IMR-90 (cell line): ENCODE results near the gene IFT43. TPM values are rescaled to one million over a fixed set of nuclear protein-coding genes. Genes with fewer than 3 reads are reported as not detected.

ENCODE experiments used
- ATAC-seq: fragments of 200-7000 bp; cut with Tn5 transposase; 2 replicates; pipeline ENCODE4 v1.9.1; 2020; ENCODE audit warnings: low read depth, mild to moderate bottlenecking, moderate library complexity
- BruUV-seq: library from RNA; stranded (reverse); fragments of 400-500 nt; replicated peaks from 2 replicates; lab custom pipeline; 2021; lab: Mats Ljungman, UMichigan
- CTCF ChIA-PET: fragments of 300-600 bp; formaldehyde crosslinking; extraction: SDS; loops from one replicate; lab custom pipeline; 2021; ENCODE audit warnings: antibody characterized with exemption; lab: Yijun Ruan, JAX
- POLR2A ChIA-PET: fragments of 300-600 bp; sonication (Branson Sonifier 250); formaldehyde crosslinking; loops from one replicate; lab custom pipeline; 2022; ENCODE audit warnings: antibody characterized with exemption; ENCODE audit not compliant: unreplicated experiment; lab: Charles Lee
- DNase-seq: peaks from one replicate; pipeline ENCODE4 v3.0.0; 2013
- H2AFZ ChIP-seq: replicated peaks from 2 replicates; pipeline ENCODE3; 2013; ENCODE audit warnings: low read length, mild to moderate bottlenecking; ENCODE audit not compliant: poor library complexity
- H2AK5ac ChIP-seq: 2 replicates; pipeline ENCODE4 v1.6.1; 2013; ENCODE audit warnings: low read depth, low read length, inconsistent platforms
- H2AK9ac ChIP-seq: replicated peaks from 2 replicates; pipeline ENCODE3; 2013; ENCODE audit warnings: mild to moderate bottlenecking, low read depth, low read length, moderate library complexity; ENCODE audit not compliant: poor library complexity
- H2BK120ac ChIP-seq: 2 replicates; pipeline ENCODE4 v1.6.1; 2013; ENCODE audit warnings: low read depth, low read length, inconsistent platforms
- H2BK15ac ChIP-seq: 3 replicates; pipeline ENCODE4 v1.6.1; 2013; ENCODE audit warnings: low read depth, low read length, inconsistent platforms
- H2BK20ac ChIP-seq: 2 replicates; pipeline ENCODE4 v1.6.1; 2013; ENCODE audit warnings: low read depth, mild to moderate bottlenecking, inconsistent platforms, low read length, moderate library complexity
- H2BK5ac ChIP-seq: 2 replicates; pipeline ENCODE4 v1.6.1; 2013; ENCODE audit warnings: mild to moderate bottlenecking, low read depth, low read length, inconsistent platforms; ENCODE audit not compliant: poor library complexity, severe bottlenecking
- H3K14ac ChIP-seq: replicated peaks from 2 replicates; pipeline ENCODE4 v1.6.1; 2013; ENCODE audit warnings: low read depth, low read length, inconsistent platforms
- H3K18ac ChIP-seq: 2 replicates; pipeline ENCODE4 v1.6.1; 2013; ENCODE audit warnings: low read depth, low read length, control low read depth
- H3K23ac ChIP-seq: 2 replicates; pipeline ENCODE4 v1.6.1; 2013; ENCODE audit warnings: low read depth, low read length, inconsistent platforms
- H3K27ac ChIP-seq: 2 replicates; pipeline ENCODE4 v1.5.1; 2013; ENCODE audit warnings: mild to moderate bottlenecking, control low read depth, low read length; ENCODE audit not compliant: insufficient read depth
- H3K27me3 ChIP-seq: 2 replicates; pipeline ENCODE4 v1.6.1; 2013; ENCODE audit warnings: low read length; ENCODE audit not compliant: control insufficient read depth, insufficient read depth
- H3K36me3 ChIP-seq: 2 replicates; pipeline ENCODE4 v1.6.1; 2013; ENCODE audit warnings: low read length, mixed read lengths; ENCODE audit not compliant: control insufficient read depth, insufficient read depth
- H3K4ac ChIP-seq: 2 replicates; pipeline ENCODE4 v1.6.1; 2013; ENCODE audit warnings: low read depth, low read length, inconsistent platforms
- H3K4me1 ChIP-seq: 2 replicates; pipeline ENCODE4 v1.6.1; 2013; ENCODE audit warnings: low read length, mixed read lengths; ENCODE audit not compliant: control insufficient read depth, insufficient read depth
- H3K4me2 ChIP-seq: 2 replicates; pipeline ENCODE4 v1.6.1; 2013; ENCODE audit warnings: low read depth, mild to moderate bottlenecking, control low read depth, low read length, moderate library complexity
- H3K4me3 ChIP-seq: 2 replicates; pipeline ENCODE4 v1.5.1; 2013; ENCODE audit warnings: low read depth, mild to moderate bottlenecking, control low read depth, low read length, moderate library complexity; ENCODE audit not compliant: insufficient read depth
- H3K56ac ChIP-seq: 2 replicates; pipeline ENCODE4 v1.6.1; 2013; ENCODE audit warnings: low read length, inconsistent platforms; ENCODE audit not compliant: insufficient read depth; ENCODE audit errors: extremely low read depth
- H3K79me1 ChIP-seq, 2 experiments: 2 replicates each; pipeline ENCODE4 v1.6.1; 2013; ENCODE audit warnings: low read length in 2 of 2, inconsistent platforms in 1 of 2, low read depth in 1 of 2
- H3K9ac ChIP-seq: 2 replicates; pipeline ENCODE4 v1.6.1; 2013; ENCODE audit warnings: low read depth, low read length, control low read depth
- H3K9me1 ChIP-seq: 2 replicates; pipeline ENCODE4 v1.6.1; 2013; ENCODE audit warnings: low read length, inconsistent platforms; ENCODE audit not compliant: insufficient read depth
- H3K9me3 ChIP-seq: 2 replicates; pipeline ENCODE4 v1.6.1; 2013; ENCODE audit warnings: low read length; ENCODE audit not compliant: control insufficient read depth, insufficient read depth
- H4K20me1 ChIP-seq: 2 replicates; pipeline ENCODE4 v1.6.1; 2013; ENCODE audit warnings: low read length, inconsistent platforms; ENCODE audit not compliant: insufficient read depth
- H4K5ac ChIP-seq: 2 replicates; pipeline ENCODE4 v1.6.1; 2013; ENCODE audit warnings: mild to moderate bottlenecking, low read depth, low read length, control low read depth
- H4K8ac ChIP-seq, 2 experiments: 2 replicates each; pipeline ENCODE4 v1.6.1; 2013; ENCODE audit warnings: low read depth in 2 of 2, low read length in 2 of 2, control low read depth in 1 of 2, inconsistent platforms in 1 of 2
- H4K91ac ChIP-seq: 2 replicates; pipeline ENCODE4 v1.6.1; 2013; ENCODE audit warnings: low read depth, low read length, inconsistent platforms; ENCODE audit not compliant: insufficient read depth
- BHLHE40 ChIP-seq: fragments of 150-350 bp; IDR thresholded peaks from 2 replicates; pipeline ENCODE4 v1.6.1; 2016; ENCODE audit warnings: mild to moderate bottlenecking, low read depth, low read length
- CEBPB ChIP-seq: IDR thresholded peaks from 2 replicates; pipeline ENCODE4 v1.6.1; 2012; ENCODE audit warnings: low read depth, low read length, improper control_type of control experiment
- CHD1 ChIP-seq: IDR thresholded peaks from 2 replicates; pipeline ENCODE4 v1.6.1; 2012; ENCODE audit warnings: low read depth, low read length, improper control_type of control experiment
- CTCF ChIP-seq: conservative IDR thresholded peaks from 2 replicates; pipeline ENCODE4 v1.5.1; 2012; ENCODE audit warnings: mild to moderate bottlenecking, low read depth, low read length, improper control_type of control experiment
- MXI1 ChIP-seq: IDR thresholded peaks from 2 replicates; pipeline ENCODE4 v1.6.1; 2012; ENCODE audit warnings: low read depth, mild to moderate bottlenecking, low read length, moderate library complexity, borderline replicate concordance
- POLR2A ChIP-seq: IDR thresholded peaks from 2 replicates; pipeline ENCODE4 v1.6.1; 2012; ENCODE audit warnings: mild to moderate bottlenecking, low read depth, low read length
- RAD21 ChIP-seq: IDR thresholded peaks from 2 replicates; pipeline ENCODE4 v1.6.1; 2012; ENCODE audit warnings: low read length, improper control_type of control experiment
- RFX5 ChIP-seq: IDR thresholded peaks from 2 replicates; pipeline ENCODE4 v1.8.0; 2012; ENCODE audit warnings: low read depth, mild to moderate bottlenecking, low read length, moderate library complexity
- SMC3 ChIP-seq: fragments of 150-350 bp; IDR thresholded peaks from 2 replicates; pipeline ENCODE4 v1.6.1; 2016; ENCODE audit warnings: low read depth, mild to moderate bottlenecking, antibody characterized with exemption, low read length, moderate library complexity
- WGBS, 2 experiments: methylation state at CpG; one replicate each; pipeline versions ENCODE4 v1.1.5 to v1.1.7; 2013; ENCODE audit warnings: missing lambda C conversion rate in 2 of 2; ENCODE audit not compliant: insufficient read length in 1 of 2; ENCODE audit errors: extremely low coverage in 2 of 2; 5-methylcytosine and 5-hydroxymethylcytosine counted together
- dilution Hi-C: fragments of 300-500 bp; cut with HindIII; formaldehyde crosslinking; loops from one replicate; pipeline ENCODE4 v1.14.3; 2018; ENCODE audit warnings: low sequenced_read_pairs; ENCODE audit not compliant: unreplicated experiment
- in situ Hi-C: fragments of 300-500 bp; cut with MboI; formaldehyde crosslinking; loops from 3 replicates; pipeline ENCODE4 v1.14.3; 2019; ENCODE audit warnings: low sequenced_read_pairs, inconsistent platforms, mixed read lengths
- intact Hi-C: fragments of 100-400 bp; cut with micrococcal nuclease; formaldehyde crosslinking; loops from 2 replicates; pipeline ENCODE4 v1.10.0; 2022
- polyA plus RNA-seq, 3 experiments: library from polyadenylated mRNA; depleted of rRNA; stranded (reverse); fragments of >200 nt; gene quantifications; 2 replicates each; pipeline ENCODE4 v1.2.3, GENCODE V29; 2012; ENCODE audit warnings: low replicate concordance in 1 of 3
- total RNA-seq: library from RNA; depleted of rRNA; stranded (reverse); fragments of >200 nt; gene quantifications from 2 replicates; pipeline ENCODE4 v1.2.3, GENCODE V29; 2012
- TF ChIP-seq, protein P1 (sequence below): fragments of 150-350 bp; IDR thresholded peaks from 2 replicates; pipeline ENCODE4 v1.6.1; 2016; ENCODE audit warnings: low read depth, mild to moderate bottlenecking, low read length, moderate library complexity, borderline replicate concordance

The IFT43 gene
- total and polyA plus RNA-seq, 2 of the 4 experiments (the other 2 are of a cell fraction): 41.4 to 43.2 TPM

- peaks cover 37% of the 10 kb centered on the region for H3K36me3 ChIP-seq
- no peak overlapping the region for H3K9ac ChIP-seq
- no peak overlapping the region for H2AK5ac ChIP-seq
- peaks cover 2% of the 10 kb centered on the region for H3K4me1 ChIP-seq
- H2BK20ac ChIP-seq: no peak overlapping the region
- peaks cover 4% of the 10 kb centered on the region; the same call in 1 of the 2 replicates for H3K9me1 ChIP-seq
- TF ChIP-seq RFX5 (no peak), SMC3 (no peak), RAD21 (no peak), CEBPB (no peak), MXI1 (no peak), BHLHE40 (no peak), POLR2A (no peak), CHD1 (no peak), CTCF (no peak)
- TF ChIP-seq, protein P1, sequence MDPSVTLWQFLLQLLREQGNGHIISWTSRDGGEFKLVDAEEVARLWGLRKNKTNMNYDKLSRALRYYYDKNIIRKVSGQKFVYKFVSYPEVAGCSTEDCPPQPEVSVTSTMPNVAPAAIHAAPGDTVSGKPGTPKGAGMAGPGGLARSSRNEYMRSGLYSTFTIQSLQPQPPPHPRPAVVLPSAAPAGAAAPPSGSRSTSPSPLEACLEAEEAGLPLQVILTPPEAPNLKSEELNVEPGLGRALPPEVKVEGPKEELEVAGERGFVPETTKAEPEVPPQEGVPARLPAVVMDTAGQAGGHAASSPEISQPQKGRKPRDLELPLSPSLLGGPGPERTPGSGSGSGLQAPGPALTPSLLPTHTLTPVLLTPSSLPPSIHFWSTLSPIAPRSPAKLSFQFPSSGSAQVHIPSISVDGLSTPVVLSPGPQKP: no peak
- H3K14ac ChIP-seq: no peak overlapping the region
- BruUV-seq: no TSS peak
- H4K91ac ChIP-seq: no peak overlapping the region
- in situ Hi-C loops: no loop called here
- POLR2A ChIA-PET: no interaction called here
- no peak overlapping the region for H3K4ac ChIP-seq
- no peak overlapping the region for H2BK15ac ChIP-seq
- H3K27ac ChIP-seq: no peak overlapping the region
- no peaks in the 10 kb centered on the region for H3K27me3 ChIP-seq
- no peak overlapping the region for H4K5ac ChIP-seq
- no peak overlapping the region for H2AFZ ChIP-seq
- no peak overlapping the region for H3K56ac ChIP-seq
- no peaks in the 10 kb centered on the region for H4K20me1 ChIP-seq
- no peak overlapping the region for H2BK120ac ChIP-seq
- dilution Hi-C loops: no loop called here
- no peak overlapping the region for H3K18ac ChIP-seq
- intact Hi-C loops: loop anchor here (10.0 kb wide), 1 partner anchor 152 kb away; the partner anchor contains the start of gene GPATCH2L
- H2AK9ac ChIP-seq: no peak overlapping the region
- no peak for DNase-seq
- H3K79me1 ChIP-seq: 0 out of 4 replicates have a peak, but pooled peaks cover 2 to 4% of the 10 kb centered on the region in 2 experiments
- ATAC-seq: no peak
- H3K4me2 ChIP-seq: no peak overlapping the region
- no peak overlapping the region for H2BK5ac ChIP-seq
- WGBS, 2 experiments: 100% methylated on average over 1 of the region's 1 CpG; no CpG with 5 or more reads in 1 of the 2 experiments
- H3K4me3 ChIP-seq: no peak overlapping the region
- H4K8ac ChIP-seq: no peak overlapping the region
- H3K23ac ChIP-seq: no peak overlapping the region
- no peaks in the 10 kb centered on the region for H3K9me3 ChIP-seq
- CTCF ChIA-PET: no interaction called here
These were observed 16.8 kb downstream of the IFT43 start for GRCh38 chr14:76002383-76002782.
